Ovary (tissue), 9 donors: Measurements from ENCODE around the gene FARS2. TPM values are rescaled to one million over a fixed set of nuclear protein-coding genes. Genes with fewer than 3 reads are reported as not detected.

Experiments
- DNase-seq, 5 donors: peaks; one replicate each; pipeline ENCODE4 v3.0.0-alpha.2; 2019 to 2020
- H3K27ac ChIP-seq, 2 donors: fragments of 200-600 bp; one replicate each; pipeline versions ENCODE4 v1.5.1 to v1.8.0; 2019 to 2022
- H3K27me3 ChIP-seq: fragments of 200-600 bp; one replicate; pipeline ENCODE4 v1.8.0; 2022
- H3K36me3 ChIP-seq: fragments of 200-600 bp; sonication (generic); one replicate; pipeline ENCODE4 v1.5.1; 2019
- H3K4me1 ChIP-seq: one replicate; pipeline ENCODE4 v1.8.1; 2013; ENCODE audit warnings: mild to moderate bottlenecking, moderate library complexity; ENCODE audit not compliant: insufficient read depth
- H3K4me3 ChIP-seq: fragments of 200-600 bp; sonication (generic); one replicate; pipeline ENCODE4 v1.5.1; 2017
- H3K9me3 ChIP-seq, 2 donors: fragments of 200-600 bp in 1 of 2; sonication (generic) in 1 of 2; one replicate each; pipeline versions ENCODE4 v1.5.1 to v1.8.1; 2013 to 2019; ENCODE audit warnings: mild to moderate bottlenecking in 1 of 2, moderate library complexity in 1 of 2
- CTCF ChIP-seq, 3 donors: fragments of 450-650 bp in 2 of 3; fragments of 200-600 bp in 1 of 3; IDR thresholded peaks; one replicate each; pipeline versions ENCODE4 v1.5.1 to v1.8.0; 2016 to 2022; ENCODE audit warnings: antibody characterized with exemption in 3 of 3, mild to moderate bottlenecking in 1 of 3
- EP300 ChIP-seq: sonication (generic); formaldehyde crosslinking; IDR thresholded peaks from one replicate; pipeline ENCODE4 v1.6.1; 2017; ENCODE audit warnings: antibody characterized with exemption
- POLR2A ChIP-seq: fragments of 450-650 bp; IDR thresholded peaks from one replicate; pipeline ENCODE4 v1.6.1; 2017; ENCODE audit warnings: antibody characterized with exemption, mild to moderate bottlenecking, moderate library complexity
- WGBS, 3 donors: extraction: QIAGEN DNeasy Blood & Tissue Kit in 1 of 3; methylation state at CpG; one replicate each; pipeline versions ENCODE4 v1.1.5 to v1.1.7; 2013 to 2017; 5-methylcytosine and 5-hydroxymethylcytosine counted together
- intact Hi-C, 4 donors: fragments of 100-400 bp; cut with DNase I; formaldehyde crosslinking; loops; one replicate each; pipeline versions ENCODE4 v1.11.0 to v1.15.1; 2022 to 2023
- polyA plus RNA-seq, 2 donors: library from polyadenylated mRNA; stranded (reverse); fragments of 200-250 nt in 1 of 2; fragments of 350-450 nt in 1 of 2; fragmentation: Illumina TruSeq in 1 of 2; extraction: RNeasy Lipid Tissue Mini Kit (QIAGEN cat#74804) in 1 of 2; gene quantifications; one replicate each; pipeline ENCODE4 v1.2.3, GENCODE V29; 2013 to 2014
- total RNA-seq, 7 donors: library from RNA; depleted of rRNA in 2 of 7; stranded (reverse); fragments of >200 nt in 2 of 7; fragmentation: NEBNext Ultra II Directional in 3 of 7; extraction: Animal tissue kit (Norgen Biotek cat#: 25700) in 3 of 7; gene quantifications; one replicate each; pipeline versions ENCODE4 v1.1.0 to v1.2.4, GENCODE V29; 2016 to 2023
- donor health status: DM: no; HTN: no; CAD: no; lungs with moderate emphysema.
- donor health status: DM: no; HTN: no; CAD: no.
- donor health status: Bipolar disorder and iron deficiency.
- donor health status: DM: yes; HTN: yes; CAD: no.
- donor health status: DM: no; HTN: no; CAD: no.
- donor health status: DM: yes; HTN: yes; CAD: no.

FARS2 gene
- total and polyA plus RNA-seq, 9 donors = 9.2 to 17.5 (median 11.0) TPM

DNA sequence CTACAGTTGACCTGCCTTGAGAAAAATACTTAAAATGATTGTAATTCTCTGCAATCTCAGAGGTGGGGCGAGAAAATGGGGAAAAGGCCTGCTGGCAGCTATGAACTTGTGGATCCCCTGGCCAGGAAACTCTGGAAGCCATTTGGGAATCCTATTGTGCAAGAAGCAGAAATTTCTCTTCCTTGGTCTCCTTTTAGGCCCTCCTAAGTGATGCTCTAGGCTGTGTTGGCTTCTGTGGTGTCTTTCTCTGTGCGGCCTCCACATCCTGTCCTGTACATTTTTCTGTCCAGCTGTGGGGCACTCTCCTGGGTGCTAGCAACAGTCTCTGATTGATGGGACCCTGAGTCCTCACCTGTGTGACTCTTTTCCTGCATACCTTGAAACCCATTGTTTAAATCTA is 290.9 kb downstream of the FARS2 start:
- WGBS, 3 donors = 93 to 95% (median 94%) methylated on average over 2 of the region's 2 CpGs
- Histone ChIP-seq H3K4me3 (no peak overlapping the region), H3K9me3 (no peaks in the 10 kb centered on the region), H3K27ac (no peak overlapping the region), H3K36me3 (no peaks in the 10 kb centered on the region), H3K4me1 (no peaks in the 10 kb centered on the region), H3K27me3 (no peaks in the 10 kb centered on the region)
- DNase-seq = no peak
- TF ChIP-seq EP300 (no peak), CTCF (IDR thresholded peaks at IDR 0.05) (no peak)
- intact Hi-C loops = no loop called here

- no peaks in the 10 kb centered on the region for H3K36me3 ChIP-seq
- TF ChIP-seq CTCF (IDR thresholded peaks at IDR 0.05) = no peak
- TF ChIP-seq EP300 = no peak
- TF ChIP-seq POLR2A = no peak
- H3K9me3 ChIP-seq = no peaks in the 10 kb centered on the region
- no peaks in the 10 kb centered on the region for H3K27me3 ChIP-seq
- WGBS, 3 donors = 40 to 83% (median 54%) methylated on average over 4 of the region's 4 CpGs
- DNase-seq = no peak
- H3K27ac ChIP-seq = no peak overlapping the region
- intact Hi-C loops = no loop called here
- H3K4me1 ChIP-seq = no peaks in the 10 kb centered on the region
- H3K4me3 ChIP-seq = no peak overlapping the region
These were observed 292.5 kb downstream of the FARS2 start for GRCh38 chr6:5553767-5554166.

DNA sequence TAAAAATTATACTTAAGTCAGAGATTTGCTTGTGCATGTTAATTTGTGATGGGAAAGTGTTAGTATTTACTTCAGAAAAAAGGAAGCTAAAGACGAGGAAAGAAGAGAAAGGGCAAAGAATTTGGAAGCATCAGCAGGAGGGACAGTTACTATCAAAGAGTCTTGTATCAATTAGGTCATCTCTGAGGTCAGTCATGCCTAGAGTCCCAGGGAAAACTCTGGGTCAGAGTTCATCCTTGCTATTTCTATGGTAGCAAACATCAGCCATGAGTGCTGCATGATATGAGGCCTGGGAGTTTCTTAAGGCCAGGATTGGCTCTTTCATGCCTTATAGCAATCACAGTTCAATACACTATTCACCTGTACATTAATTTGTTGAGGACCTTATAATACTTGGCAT is 292.9 kb downstream of the FARS2 start:
- WGBS, 3 donors = 58 to 75% (median 62%) methylated on average over 1 of the region's 1 CpG
- intact Hi-C loops = no loop called here
- DNase-seq = no peak
- H3K4me1 ChIP-seq = no peaks in the 10 kb centered on the region
- H3K9me3 ChIP-seq = no peaks in the 10 kb centered on the region
- no peaks in the 10 kb centered on the region for H3K27me3 ChIP-seq
- no peaks in the 10 kb centered on the region for H3K36me3 ChIP-seq
- H3K4me3 ChIP-seq = no peak overlapping the region
- H3K27ac ChIP-seq = no peak overlapping the region
- TF ChIP-seq CTCF (IDR thresholded peaks at IDR 0.05) = no peak

DNA sequence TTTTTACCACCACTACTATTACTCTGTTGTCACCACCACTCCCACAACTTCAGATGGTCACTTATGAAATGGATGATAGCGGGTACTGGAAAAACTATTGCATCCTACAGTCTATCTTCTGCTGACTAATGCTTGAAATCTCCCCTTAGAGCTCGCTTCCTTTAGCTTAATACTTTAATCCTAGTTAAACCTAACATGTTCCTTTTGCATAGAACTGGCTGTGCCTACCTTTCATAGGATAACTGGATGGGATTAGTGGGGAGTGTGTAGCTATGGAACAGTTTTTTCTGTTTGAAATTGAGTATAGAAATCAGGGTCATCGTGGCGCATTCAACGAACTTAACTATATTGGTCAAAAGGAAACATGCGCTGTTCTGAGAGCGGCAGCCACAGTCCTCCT is 294.7 kb downstream of the FARS2 start:
- no peak for TF ChIP-seq POLR2A
- TF ChIP-seq EP300 = no peak
- no peak for TF ChIP-seq CTCF (IDR thresholded peaks at IDR 0.05)
- Histone ChIP-seq H3K4me3 (no peak overlapping the region), H3K36me3 (no peaks in the 10 kb centered on the region), H3K4me1 (no peaks in the 10 kb centered on the region), H3K9me3 (no peaks in the 10 kb centered on the region), H3K27me3 (no peaks in the 10 kb centered on the region), H3K27ac (no peak overlapping the region)
- 96 to 98% (median 97%) methylated on average over 7 of the region's 7 CpGs for WGBS, 3 donors
- no peak for DNase-seq
- intact Hi-C loops = no loop called here

DNA sequence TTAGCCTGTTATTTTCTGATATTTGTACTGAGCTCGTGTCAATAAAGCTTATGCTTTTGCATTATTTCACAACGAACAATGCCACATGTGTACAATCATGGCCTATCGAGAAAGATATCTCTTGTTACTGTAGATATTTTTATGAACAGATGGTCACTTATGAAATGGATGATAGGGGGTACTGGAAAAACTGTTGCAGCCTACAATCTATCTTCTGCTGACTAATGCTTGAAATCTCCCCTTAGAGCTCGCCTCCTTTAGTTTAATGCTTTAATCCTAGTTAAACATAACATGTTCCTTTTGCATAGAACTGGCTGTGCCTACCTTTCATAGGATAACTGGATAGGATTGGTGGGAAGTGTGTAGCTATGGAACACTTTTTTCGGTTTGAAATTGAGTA is 296.2 kb downstream of the FARS2 start:
- no peak for TF ChIP-seq POLR2A
- no peak for TF ChIP-seq EP300
- no peak for TF ChIP-seq CTCF (IDR thresholded peaks at IDR 0.05)
- H3K27ac ChIP-seq = no peak overlapping the region
- WGBS, 3 donors = 83 to 97% (median 84%) methylated on average over 5 of the region's 5 CpGs
- no peaks in the 10 kb centered on the region for H3K27me3 ChIP-seq
- H3K9me3 ChIP-seq = no peaks in the 10 kb centered on the region
- intact Hi-C loops = no loop called here
- no peaks in the 10 kb centered on the region for H3K36me3 ChIP-seq
- H3K4me1 ChIP-seq = no peaks in the 10 kb centered on the region
- H3K4me3 ChIP-seq = no peak overlapping the region
- no peak for DNase-seq
